GM19438 (cell line): ENCODE measurements around the gene TIAM1.
A peak's percentile ranks its signal among the peaks of the same experiment; 100 is the strongest.

Experiments used
- ATAC-seq: cut with Tn5 transposase; IDR thresholded peaks from one replicate; pipeline ENCODE4 v1.9.1; 2021; ENCODE audit warnings: low read depth; ENCODE audit not compliant: unreplicated experiment

TIAM1 gene

GRCh38 chr21:31216206-31216605 lies 127.9 kb downstream of the TIAM1 start:
- no peak for ATAC-seq

GRCh38 chr21:31213787-31214186 lies 130.3 kb downstream of the TIAM1 start:
- no peak for ATAC-seq

- no peak for ATAC-seq
Observed at GRCh38 chr21:31211836-31212235, 132.2 kb downstream of the TIAM1 start.

GRCh38 chr21:31205412-31205811 lies 138.6 kb downstream of the TIAM1 start:
- ATAC-seq = no peak

GRCh38 chr21:31204801-31205200 lies 139.3 kb downstream of the TIAM1 start:
- ATAC-seq = no peak

GRCh38 chr21:31203431-31204054 lies 140.5 kb downstream of the TIAM1 start:
- no peak for ATAC-seq

- peak; percentile 58 for ATAC-seq
Observed at GRCh38 chr21:31201548-31201947, 142.5 kb downstream of the TIAM1 start.

GRCh38 chr21:31201144-31201543 lies 142.9 kb downstream of the TIAM1 start:
- ATAC-seq = no peak

- no peak for ATAC-seq
Observed at GRCh38 chr21:31198575-31198974, 145.5 kb downstream of the TIAM1 start.

GRCh38 chr21:31196724-31197123 lies 147.3 kb downstream of the TIAM1 start:
- no peak for ATAC-seq

GRCh38 chr21:31195334-31196015 lies 148.6 kb downstream of the TIAM1 start:
- ATAC-seq = no peak

- no peak for ATAC-seq
Observed at GRCh38 chr21:31194510-31195293, 149.4 kb downstream of the TIAM1 start.

- ATAC-seq = no peak
Observed at GRCh38 chr21:31193761-31194160, 150.3 kb downstream of the TIAM1 start.

- ATAC-seq = no peak
Observed at GRCh38 chr21:31191553-31191952, 152.5 kb downstream of the TIAM1 start.

GRCh38 chr21:31190516-31190915 lies 153.5 kb downstream of the TIAM1 start:
- no peak for ATAC-seq

- ATAC-seq = no peak
Observed at GRCh38 chr21:31187499-31187898, 156.6 kb downstream of the TIAM1 start.

GRCh38 chr21:31186916-31187315 lies 157.1 kb downstream of the TIAM1 start:
- no peak for ATAC-seq

GRCh38 chr21:31185663-31186062 lies 158.4 kb downstream of the TIAM1 start:
- ATAC-seq = no peak

- no peak for ATAC-seq
Observed at GRCh38 chr21:31184876-31185275, 159.2 kb downstream of the TIAM1 start.

GRCh38 chr21:31184459-31184858 lies 159.6 kb downstream of the TIAM1 start:
- ATAC-seq = no peak

GRCh38 chr21:31182231-31183140 lies 161.6 kb downstream of the TIAM1 start:
- ATAC-seq = no peak
